Activated B cell treated with CpG ODN at 0.5 μM for 24 hours (primary cell): ENCODE results near the gene RICTOR. TPM values are rescaled to one million over a fixed set of nuclear protein-coding genes. Genes with fewer than 3 reads are reported as not detected.

Source experiments
- ATAC-seq: fragments of 200-7000 bp; cut with Tn5 transposase; one replicate; pipeline ENCODE4 v1.10.0; 2021; ENCODE audit warnings: low read depth, mild to moderate bottlenecking, moderate library complexity
- CTCF ChIA-PET: fragments of 350-600 bp; sonication (Branson Sonifier 250); formaldehyde crosslinking; loops from one replicate; lab custom pipeline; 2021; ENCODE audit warnings: antibody characterized with exemption; lab: Charles Lee
- POLR2A ChIA-PET: fragments of 350-600 bp; sonication (Branson Sonifier 250); formaldehyde crosslinking; loops from one replicate; lab custom pipeline; 2021; ENCODE audit warnings: antibody characterized with exemption; lab: Charles Lee
- DNase-seq: peaks from one replicate; pipeline ENCODE4 v3.0.0; 2022
- H3K27ac Mint-ChIP-seq: one replicate; pipeline ENCODE4 v1.8.0; 2020; ENCODE audit warnings: mixed read lengths
- H3K27me3 Mint-ChIP-seq: one replicate; pipeline ENCODE4 v1.8.0; 2021; ENCODE audit warnings: mixed read lengths
- H3K36me3 Mint-ChIP-seq: one replicate; pipeline ENCODE4 v1.8.0; 2021; ENCODE audit warnings: low read depth, mixed read lengths
- H3K4me1 Mint-ChIP-seq: one replicate; pipeline ENCODE4 v1.8.0; 2021; ENCODE audit warnings: mixed read lengths
- H3K4me3 Mint-ChIP-seq: one replicate; pipeline ENCODE4 v1.8.0; 2020; ENCODE audit warnings: mild to moderate bottlenecking, mixed read lengths
- H3K9me3 Mint-ChIP-seq: one replicate; pipeline ENCODE4 v1.8.0; 2020; ENCODE audit warnings: mixed read lengths
- intact Hi-C: fragments of 100-400 bp; cut with micrococcal nuclease; formaldehyde crosslinking; loops from one replicate; pipeline ENCODE4 v1.15.1; 2024
- total RNA-seq: library from RNA; stranded (reverse); gene quantifications from 2 replicates; pipeline ENCODE4 v1.2.3, GENCODE V29; 2022
- TF ChIP-seq, protein P1 (sequence below): fragments of 200-600 bp; IDR thresholded peaks from one replicate; pipeline ENCODE4 v1.8.0; 2022; ENCODE audit warnings: antibody characterized with exemption, mild to moderate bottlenecking

The RICTOR gene
- total RNA-seq, 1 donor from 2014 or later = 51.8 TPM

DNA sequence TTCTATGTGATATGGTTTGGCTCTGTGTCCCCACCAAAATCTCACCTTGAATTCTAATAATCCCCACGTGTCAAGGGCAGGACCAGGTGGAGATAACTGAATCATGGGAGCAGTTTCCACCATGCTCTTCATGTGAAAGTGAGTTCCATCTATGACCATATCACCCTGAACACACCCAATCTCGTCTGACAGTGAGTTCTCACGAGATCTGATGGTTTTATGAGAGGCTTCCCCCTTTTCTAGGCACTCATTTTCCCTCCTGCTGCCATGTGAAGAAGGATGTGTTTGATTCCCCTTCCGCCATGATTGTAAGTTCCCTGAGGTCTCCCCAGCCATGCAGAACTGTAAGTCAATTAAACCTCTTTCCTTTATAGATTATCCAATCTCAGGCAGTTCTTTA is 64.2 kb downstream of the RICTOR start:
- Mint-ChIP-seq H3K27me3 (no peaks in the 10 kb centered on the region), H3K4me3 (no peak overlapping the region), H3K27ac (no peak overlapping the region), H3K36me3 (peaks cover 51% of the 10 kb centered on the region), H3K4me1 (peaks cover 5% of the 10 kb centered on the region), H3K9me3 (peaks cover 10% of the 10 kb centered on the region)
- no peak for DNase-seq
- CTCF ChIA-PET = no interaction called here
- intact Hi-C loops = no loop called here
- ATAC-seq = no peak
- TF ChIP-seq, protein P1, sequence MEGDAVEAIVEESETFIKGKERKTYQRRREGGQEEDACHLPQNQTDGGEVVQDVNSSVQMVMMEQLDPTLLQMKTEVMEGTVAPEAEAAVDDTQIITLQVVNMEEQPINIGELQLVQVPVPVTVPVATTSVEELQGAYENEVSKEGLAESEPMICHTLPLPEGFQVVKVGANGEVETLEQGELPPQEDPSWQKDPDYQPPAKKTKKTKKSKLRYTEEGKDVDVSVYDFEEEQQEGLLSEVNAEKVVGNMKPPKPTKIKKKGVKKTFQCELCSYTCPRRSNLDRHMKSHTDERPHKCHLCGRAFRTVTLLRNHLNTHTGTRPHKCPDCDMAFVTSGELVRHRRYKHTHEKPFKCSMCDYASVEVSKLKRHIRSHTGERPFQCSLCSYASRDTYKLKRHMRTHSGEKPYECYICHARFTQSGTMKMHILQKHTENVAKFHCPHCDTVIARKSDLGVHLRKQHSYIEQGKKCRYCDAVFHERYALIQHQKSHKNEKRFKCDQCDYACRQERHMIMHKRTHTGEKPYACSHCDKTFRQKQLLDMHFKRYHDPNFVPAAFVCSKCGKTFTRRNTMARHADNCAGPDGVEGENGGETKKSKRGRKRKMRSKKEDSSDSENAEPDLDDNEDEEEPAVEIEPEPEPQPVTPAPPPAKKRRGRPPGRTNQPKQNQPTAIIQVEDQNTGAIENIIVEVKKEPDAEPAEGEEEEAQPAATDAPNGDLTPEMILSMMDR = no peak
- POLR2A ChIA-PET = no interaction called here

DNA sequence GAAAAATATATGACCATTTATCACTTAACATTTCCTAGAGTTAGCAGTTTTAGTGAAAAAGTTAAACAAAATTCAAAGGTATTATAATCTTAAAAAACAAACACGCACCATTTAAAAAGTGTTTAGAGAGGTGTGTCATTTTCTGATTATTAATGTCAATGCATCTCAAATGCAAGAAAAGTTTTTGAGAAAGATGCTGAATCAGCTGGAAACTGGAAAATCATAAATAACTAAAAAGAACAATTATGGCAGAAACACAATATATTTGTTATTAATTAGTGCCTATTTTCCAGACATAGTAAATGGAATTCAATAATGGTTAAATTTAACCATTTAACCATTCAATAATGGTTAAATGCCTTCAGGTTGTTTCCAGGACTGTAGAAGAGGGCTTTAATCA is 64.9 kb downstream of the RICTOR start:
- no peaks in the 10 kb centered on the region for H3K27me3 Mint-ChIP-seq
- ChIA-PET POLR2A (no interaction called here), CTCF (no interaction called here)
- ATAC-seq (no peak), DNase-seq (no peak)
- intact Hi-C loops = no loop called here
- no peak overlapping the region for H3K27ac Mint-ChIP-seq
- H3K4me3 Mint-ChIP-seq = no peak overlapping the region
- peaks cover 52% of the 10 kb centered on the region for H3K36me3 Mint-ChIP-seq
- peaks cover 5% of the 10 kb centered on the region for H3K4me1 Mint-ChIP-seq
- TF ChIP-seq, protein P1 = no peak
- peaks cover 10% of the 10 kb centered on the region for H3K9me3 Mint-ChIP-seq

DNA sequence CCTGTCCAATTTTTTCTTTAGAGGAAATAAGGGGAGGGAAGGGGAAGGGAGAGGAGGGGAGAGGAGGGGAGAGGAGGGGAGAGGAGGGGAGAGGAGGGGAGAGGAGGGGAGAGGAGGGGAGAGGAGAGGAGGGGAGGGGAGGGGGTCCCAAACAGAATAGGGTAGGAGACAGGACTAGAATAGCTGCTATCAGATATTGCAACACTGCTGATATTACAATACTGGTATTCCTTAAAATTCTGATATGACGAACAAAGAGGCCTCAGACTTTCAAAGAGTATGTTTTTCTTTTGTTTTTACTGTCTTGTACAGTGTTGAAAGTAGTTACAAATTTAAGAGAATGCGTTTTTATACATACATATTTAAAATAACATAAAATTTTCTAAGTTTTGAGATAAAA is 67.5 kb downstream of the RICTOR start:
- peaks cover 6% of the 10 kb centered on the region for H3K9me3 Mint-ChIP-seq
- DNase-seq (no peak), ATAC-seq (no peak)
- CTCF ChIA-PET = interaction anchor here (1.1 to 2.6 kb wide), 3 partner anchors 74 to 369 kb away, joined by 3 to 20 read pairs (median 3); no protein-coding TSS in a partner anchor
- intact Hi-C loops = no loop called here
- no peak overlapping the region for H3K4me3 Mint-ChIP-seq
- no peak overlapping the region for H3K27ac Mint-ChIP-seq
- POLR2A ChIA-PET = no interaction called here
- peaks cover 50% of the 10 kb centered on the region for H3K36me3 Mint-ChIP-seq
- TF ChIP-seq, protein P1 = no peak
- no peaks in the 10 kb centered on the region for H3K27me3 Mint-ChIP-seq
- peaks cover 5% of the 10 kb centered on the region for H3K4me1 Mint-ChIP-seq

DNA sequence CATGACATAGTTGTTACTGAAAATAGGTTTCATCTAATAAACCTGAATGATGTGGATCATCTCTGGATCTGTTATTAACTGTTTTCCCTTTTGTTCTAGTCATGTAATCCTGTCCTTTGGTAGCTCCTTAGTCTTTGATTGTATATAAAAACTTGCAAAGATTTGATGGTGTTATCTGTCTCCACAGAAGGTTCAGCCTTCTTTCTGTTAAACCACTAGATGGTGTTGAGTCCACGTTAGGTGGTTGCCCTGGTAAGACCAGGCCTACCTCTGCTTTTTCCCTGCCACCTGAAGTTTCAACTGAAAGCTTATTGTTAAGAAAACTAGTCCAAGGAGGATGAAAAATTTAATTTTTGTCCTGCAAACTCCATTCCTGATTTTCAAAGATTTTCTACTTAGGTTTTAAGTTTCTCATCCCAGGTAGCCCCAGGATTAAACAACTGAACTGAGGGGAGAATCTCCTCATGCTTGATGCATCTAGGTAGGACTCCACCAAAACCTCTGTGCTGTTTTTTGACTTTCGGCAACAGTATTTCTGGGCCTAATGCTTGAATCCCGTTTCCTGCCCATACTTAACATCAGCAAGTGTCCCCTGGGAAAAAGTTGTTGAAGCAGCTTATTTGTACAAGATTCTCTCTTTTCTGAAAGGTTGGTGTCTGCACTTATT is 68.5 kb downstream of the RICTOR start:
- CTCF ChIA-PET = interaction anchor here (1.1 to 2.6 kb wide), 3 partner anchors 75 to 370 kb away, joined by 3 to 20 read pairs (median 3); no protein-coding TSS in a partner anchor
- ATAC-seq (no peak), DNase-seq (no peak)
- no peaks in the 10 kb centered on the region for H3K27me3 Mint-ChIP-seq
- no peak overlapping the region for H3K27ac Mint-ChIP-seq
- H3K4me1 Mint-ChIP-seq = peaks cover 5% of the 10 kb centered on the region
- intact Hi-C loops = loop anchor here (1.0 to 2.0 kb wide), 2 partner anchors 75 to 101 kb away; no protein-coding TSS in a partner anchor
- H3K36me3 Mint-ChIP-seq = peaks cover 46% of the 10 kb centered on the region
- POLR2A ChIA-PET = interaction anchor here (0.6 kb wide), 1 partner anchor 75 kb away, joined by 3 read pairs; no protein-coding TSS in a partner anchor
- TF ChIP-seq, protein P1 = no peak
- H3K9me3 Mint-ChIP-seq = peaks cover 5% of the 10 kb centered on the region
- no peak overlapping the region for H3K4me3 Mint-ChIP-seq

DNA sequence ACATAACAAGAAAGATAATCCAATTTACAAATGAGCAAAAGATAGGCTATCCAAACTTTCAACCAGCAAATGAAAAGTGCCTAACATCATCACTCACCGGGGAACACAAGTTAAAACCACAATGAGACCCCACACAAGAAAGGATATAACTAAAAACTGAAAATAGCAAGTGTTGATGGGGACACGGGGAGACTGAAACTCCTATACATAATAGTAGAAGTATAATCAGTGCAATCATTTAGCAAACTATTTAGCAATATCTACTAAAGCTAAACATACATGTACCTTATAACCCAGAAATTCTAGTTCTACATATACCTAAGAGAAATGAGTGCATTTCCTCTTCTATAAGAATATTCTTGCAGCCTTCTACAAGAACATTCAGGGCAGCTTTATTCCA is 72.5 kb downstream of the RICTOR start:
- TF ChIP-seq, protein P1 = no peak
- Mint-ChIP-seq H3K4me1 (peaks cover 7% of the 10 kb centered on the region), H3K4me3 (no peak overlapping the region), H3K9me3 (no peaks in the 10 kb centered on the region), H3K27ac (no peak overlapping the region), H3K27me3 (no peaks in the 10 kb centered on the region), H3K36me3 (peaks cover 60% of the 10 kb centered on the region)
- POLR2A ChIA-PET = no interaction called here
- intact Hi-C loops = loop anchor here (2.0 kb wide), 1 partner anchor 15 kb away; no protein-coding TSS in a partner anchor
- DNase-seq = no peak
- CTCF ChIA-PET = no interaction called here
- ATAC-seq = no peak
